Liver (tissue), 9 donors: ENCODE results near the gene FGFR4. TPM values are rescaled to one million over a fixed set of nuclear protein-coding genes. Genes with fewer than 3 reads are reported as not detected.

Experiments used
- DNase-seq: peaks from one replicate; pipeline ENCODE4 v3.0.0-alpha.2; 2017; ENCODE audit warnings: low spot score
- H3K27ac ChIP-seq, 2 donors: one replicate each; pipeline ENCODE4 v1.7.0; 2013; ENCODE audit warnings: inconsistent platforms in 2 of 2, low read length in 2 of 2, control low read depth in 1 of 2, low read depth in 1 of 2, mild to moderate bottlenecking in 1 of 2
- H3K27me3 ChIP-seq, 4 donors: one replicate each; pipeline versions ENCODE4 v1.6.1 to v1.7.0; 2013; ENCODE audit warnings: low read length in 3 of 4, inconsistent platforms in 1 of 4, mild to moderate bottlenecking in 1 of 4, moderate library complexity in 1 of 4; ENCODE audit not compliant: control insufficient read depth in 4 of 4, insufficient read depth in 4 of 4
- H3K36me3 ChIP-seq, 4 donors: one replicate each; pipeline versions ENCODE4 v1.6.1 to v1.7.0; 2013; ENCODE audit warnings: low read length in 3 of 4, mild to moderate bottlenecking in 3 of 4, low read depth in 1 of 4, moderate library complexity in 1 of 4; ENCODE audit not compliant: control insufficient read depth in 4 of 4, insufficient read depth in 3 of 4
- H3K4me1 ChIP-seq, 4 donors: one replicate each; pipeline versions ENCODE4 v1.6.1 to v1.7.0; 2013; ENCODE audit warnings: low read length in 3 of 4, mild to moderate bottlenecking in 3 of 4, moderate library complexity in 1 of 4; ENCODE audit not compliant: control insufficient read depth in 4 of 4, insufficient read depth in 4 of 4
- H3K4me3 ChIP-seq, 3 donors: one replicate each; pipeline versions ENCODE4 v1.6.1 to v1.7.0; 2013; ENCODE audit warnings: low read length in 3 of 3, control low read depth in 1 of 3, low read depth in 1 of 3, mild to moderate bottlenecking in 1 of 3
- H3K9ac ChIP-seq, 2 donors: one replicate each; pipeline ENCODE4 v1.7.0; 2013; ENCODE audit warnings: low read length in 2 of 2, mild to moderate bottlenecking in 2 of 2, moderate library complexity in 2 of 2, control low read depth in 1 of 2, low read depth in 1 of 2
- H3K9me3 ChIP-seq, 4 donors: one replicate each; pipeline versions ENCODE4 v1.6.1 to v1.7.0; 2013; ENCODE audit warnings: low read length in 3 of 4; ENCODE audit not compliant: control insufficient read depth in 4 of 4
- CTCF ChIP-seq: fragments of 150-350 bp; IDR thresholded peaks from 2 replicates; pipeline ENCODE4 v1.5.1; 2017; ENCODE audit warnings: improper control_type of control experiment, low read depth, low read length; ENCODE audit not compliant: missing input control
- FOXA1 ChIP-seq: IDR thresholded peaks from 2 replicates; pipeline ENCODE4 v1.6.1; 2016; ENCODE audit warnings: antibody characterized with exemption
- GABPA ChIP-seq, 2 donors: IDR thresholded peaks in 1 of 2; conservative IDR thresholded peaks in 1 of 2; 2 replicates each; pipeline ENCODE4 v1.6.1; 2016; ENCODE audit warnings: antibody characterized with exemption in 2 of 2, mild to moderate bottlenecking in 1 of 2, moderate library complexity in 1 of 2
- HNF4A ChIP-seq, 2 donors: conservative IDR thresholded peaks; 2 replicates each; pipeline ENCODE4 v1.6.1; 2016; ENCODE audit warnings: antibody characterized with exemption in 2 of 2, mild to moderate bottlenecking in 2 of 2
- HNF4G ChIP-seq: IDR thresholded peaks from 2 replicates; pipeline ENCODE4 v1.6.1; 2016; ENCODE audit warnings: antibody characterized with exemption
- JUND ChIP-seq, 2 donors: IDR thresholded peaks; 2 replicates each; pipeline ENCODE4 v1.6.1; 2016; ENCODE audit warnings: antibody characterized with exemption in 2 of 2
- NR2F2 ChIP-seq: IDR thresholded peaks from 2 replicates; pipeline ENCODE4 v1.6.1; 2016; ENCODE audit warnings: antibody characterized with exemption
- RAD21 ChIP-seq, 2 donors: IDR thresholded peaks; 2 replicates each; pipeline ENCODE4 v1.6.1; 2016; ENCODE audit warnings: antibody characterized with exemption in 2 of 2, mild to moderate bottlenecking in 2 of 2
- REST ChIP-seq: IDR thresholded peaks from 2 replicates; pipeline ENCODE4 v1.6.1; 2016; ENCODE audit warnings: antibody characterized with exemption, mild to moderate bottlenecking
- SP1 ChIP-seq: IDR thresholded peaks from 2 replicates; pipeline ENCODE4 v1.6.1; 2018; ENCODE audit warnings: antibody characterized with exemption, mild to moderate bottlenecking
- TAF1 ChIP-seq: conservative IDR thresholded peaks from 2 replicates; pipeline ENCODE4 v1.6.1; 2016; ENCODE audit warnings: antibody characterized with exemption, mild to moderate bottlenecking
- WGBS: extraction: QIAGEN DNeasy Blood & Tissue Kit; methylation state at CpG from one replicate; pipeline ENCODE4 v1.1.7; 2013; 5-methylcytosine and 5-hydroxymethylcytosine counted together
- polyA plus RNA-seq, 2 donors: library from polyadenylated mRNA; stranded (reverse) in 1 of 2; unstranded in 1 of 2; fragments of 200-250 nt in 1 of 2; fragments of >200 nt in 1 of 2; fragmentation: Nextera tagmentation in 1 of 2; extraction: Ambion mirVana in 1 of 2; gene quantifications; one replicate each; pipeline versions ENCODE4 v1.2.1 to v1.2.3, GENCODE V29; 2013 to 2015
- total RNA-seq, 2 donors: library from RNA; depleted of rRNA; stranded (reverse); fragments of >200 nt; gene quantifications; one replicate each; pipeline ENCODE4 v1.2.3, GENCODE V29; 2014
- TF ChIP-seq, protein P1 (sequence below): IDR thresholded peaks from 2 replicates; pipeline ENCODE4 v1.6.1; 2016; ENCODE audit warnings: antibody characterized with exemption
- TF ChIP-seq, protein P2 (sequence below): IDR thresholded peaks from 2 replicates; pipeline ENCODE4 v1.6.1; 2016; ENCODE audit warnings: antibody characterized with exemption
- donor health status: healthy.
- donor health status: healthy.
- donor health status: healthy.
- donor health status: healthy.
- donor health status: healthy.

Gene FGFR4
- total and polyA plus RNA-seq, 4 donors, result 42.3 to 72.6 (median 56.3) TPM

- no peak for DNase-seq
Measured at GRCh38 chr5:177098470-177099141, 11.9 kb downstream of the FGFR4 start.

DNA sequence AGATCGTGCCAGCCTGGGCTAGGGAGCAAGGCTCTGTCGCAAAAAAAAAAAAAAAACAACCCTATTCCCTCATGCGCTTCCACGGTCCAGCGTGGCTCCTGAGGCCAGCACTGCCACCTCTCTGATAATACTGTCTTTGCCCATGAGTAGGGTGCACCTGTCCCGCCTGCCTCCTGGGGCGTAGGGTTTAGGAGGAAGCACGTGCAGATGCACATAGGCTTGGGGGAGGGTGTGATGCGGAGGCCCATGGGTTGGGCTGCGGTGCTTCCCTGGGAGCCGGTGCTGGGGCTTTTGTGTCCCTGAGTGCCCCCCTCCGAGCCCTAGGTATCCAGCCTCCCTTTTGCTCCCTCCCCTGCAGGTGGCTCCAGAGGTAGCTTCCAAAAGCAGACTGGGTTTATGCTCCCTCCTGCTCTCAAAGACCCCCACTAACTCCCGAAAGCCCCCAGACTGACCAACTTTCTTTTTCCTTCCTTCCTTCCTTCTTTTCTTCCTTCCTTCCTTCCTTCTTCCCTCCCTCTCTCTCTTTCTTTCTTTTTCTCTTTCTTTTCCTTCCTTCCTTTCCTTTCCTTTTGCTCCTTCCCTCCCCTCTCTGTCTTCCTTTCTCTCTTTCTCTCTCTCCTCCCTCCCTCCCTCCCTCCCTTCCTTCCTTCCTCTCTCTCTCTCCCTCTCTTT is 12.8 kb downstream of the FGFR4 start:
- Histone ChIP-seq H3K9ac (no peak overlapping the region), H3K27me3 (no peaks in the 10 kb centered on the region), H3K9me3 (no peaks in the 10 kb centered on the region), H3K27ac (no peak overlapping the region), H3K4me3 (no peak overlapping the region), H3K36me3 (no peaks in the 10 kb centered on the region), H3K4me1 (peaks cover 9 to 30% (median 20%) of the 10 kb centered on the region in 4 donors)
- 69% methylated on average over 13 of the region's 13 CpGs for WGBS
- TF ChIP-seq GABPA (IDR thresholded peaks at IDR 0.05 in 1 of 2, conservative IDR thresholded peaks at IDR 0.05 in 1 of 2) (no peak), RAD21 (IDR thresholded peaks at IDR 0.05) (no peak), FOXA1 (no peak), SP1 (no peak), TAF1 (no peak), CTCF (no peak), JUND (IDR thresholded peaks at IDR 0.05) (no peak)
- TF ChIP-seq, protein P1, sequence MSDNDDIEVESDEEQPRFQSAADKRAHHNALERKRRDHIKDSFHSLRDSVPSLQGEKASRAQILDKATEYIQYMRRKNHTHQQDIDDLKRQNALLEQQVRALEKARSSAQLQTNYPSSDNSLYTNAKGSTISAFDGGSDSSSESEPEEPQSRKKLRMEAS, result no peak
- TF ChIP-seq, protein P2, sequence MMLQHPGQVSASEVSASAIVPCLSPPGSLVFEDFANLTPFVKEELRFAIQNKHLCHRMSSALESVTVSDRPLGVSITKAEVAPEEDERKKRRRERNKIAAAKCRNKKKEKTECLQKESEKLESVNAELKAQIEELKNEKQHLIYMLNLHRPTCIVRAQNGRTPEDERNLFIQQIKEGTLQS, result no peak
- no peak for DNase-seq

More at GRCh38 chr5:177098470-177099141, 11.9 kb downstream of the FGFR4 start:
- H3K9ac ChIP-seq, result no peak overlapping the region
- no peak overlapping the region for H3K4me3 ChIP-seq
- no peaks in the 10 kb centered on the region for H3K36me3 ChIP-seq
- H3K9me3 ChIP-seq, result no peaks in the 10 kb centered on the region
- peaks cover 11 to 38% (median 29%) of the 10 kb centered on the region in 4 donors for H3K4me1 ChIP-seq
- WGBS, result 73% methylated on average over 18 of the region's 18 CpGs
- H3K27ac ChIP-seq, result peak overlapping the region in 1 of 2 donors; percentile 7
- TF ChIP-seq, protein P2, result no peak
- TF ChIP-seq NR2F2, result peak; percentile 55
- no peaks in the 10 kb centered on the region for H3K27me3 ChIP-seq

- H3K9me3 ChIP-seq, result no peaks in the 10 kb centered on the region
- H3K4me3 ChIP-seq, result no peak overlapping the region
- H3K36me3 ChIP-seq, result no peaks in the 10 kb centered on the region
- H3K9ac ChIP-seq, result no peak overlapping the region
- H3K4me1 ChIP-seq, result peaks cover 2 to 19% (median 9%) of the 10 kb centered on the region in 4 donors
- H3K27me3 ChIP-seq, result no peaks in the 10 kb centered on the region
- no peak overlapping the region for H3K27ac ChIP-seq
- WGBS, result 72% methylated on average over 6 of the region's 6 CpGs
- TF ChIP-seq HNF4A (conservative IDR thresholded peaks at IDR 0.05), result no peak
- TF ChIP-seq HNF4G, result no peak
- TF ChIP-seq REST, result no peak
- no peak for DNase-seq
Measured at GRCh38 chr5:177100714-177101121, 14.0 kb downstream of the FGFR4 start.
